Measurements from ENCODE around the gene KRT83.
"Not testable (repeated sequence)": the region's sequence is repeated elsewhere in the genome, so short reads cannot be mapped to it uniquely, and the experiment has no call there.

KRT83 gene

DNA sequence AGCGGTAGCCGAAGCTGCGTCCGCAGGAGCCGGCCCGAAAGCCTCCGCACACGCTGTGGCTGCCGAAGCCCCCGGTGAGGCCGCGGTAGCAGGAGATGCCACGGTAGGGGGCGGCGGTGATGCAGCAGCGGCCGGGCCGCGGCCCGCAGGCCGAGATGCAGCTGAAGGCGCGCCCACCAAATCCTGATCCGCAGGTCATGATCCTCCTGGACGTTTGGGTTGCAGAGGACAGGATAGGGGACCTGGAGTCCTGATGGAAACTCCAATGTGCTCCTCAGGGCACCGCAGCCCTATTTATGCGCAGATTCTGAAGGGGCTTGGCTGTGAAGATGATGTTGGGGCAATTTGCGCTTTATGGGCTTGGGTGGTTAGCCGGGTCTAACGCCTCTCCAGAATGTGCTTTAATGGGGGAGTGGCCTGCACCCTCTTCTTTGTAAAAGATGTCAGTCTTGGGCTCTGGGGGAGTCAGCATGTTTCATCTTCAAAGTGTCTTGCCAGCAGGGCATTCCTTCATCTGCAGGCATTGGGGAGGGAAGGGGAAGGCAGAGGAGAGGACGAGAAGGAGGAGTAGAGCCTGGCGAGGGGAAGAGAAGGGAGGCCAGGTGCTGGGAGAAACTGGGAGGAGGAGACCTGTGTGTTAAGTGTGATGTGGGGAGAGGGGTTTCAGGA lies 29.8 kb downstream of the KRT83 start, which contains the start of gene KRT81:
Gene KRT81, minus strand, starts transcription at position 268 of the 669 bp plus-strand sequence. Its CDS starts 69 bp downstream, at position 199.
- no peak within 1 kb of the TSS for H3K9ac ChIP-seq (ENCODE audit: low read length)
- no peak within 1 kb of the TSS for H2AFZ ChIP-seq (ENCODE audit: low read length)
- H3K79me2 ChIP-seq (ENCODE audit: insufficient read depth, low read length), result no peaks in the 10 kb centered on the region
- H3K27ac ChIP-seq (ENCODE audit: low read depth, low read length, poor library complexity, severe bottlenecking), result no peak within 1 kb of the TSS
- H3K36me3 ChIP-seq (ENCODE audit: insufficient read depth, low read length), result no peaks in the 10 kb centered on the region
- no peak within 1 kb of the TSS for H3K4me3 ChIP-seq (ENCODE audit: low read depth, low read length, poor library complexity, severe bottlenecking)
- H3K4me1 ChIP-seq (ENCODE audit: insufficient read depth, low read length, severe bottlenecking), result no peaks in the 10 kb centered on the region
- H3F3A ChIP-seq (ENCODE audit: insufficient read depth, low read length), result no peaks in the 10 kb centered on the region
- no peak within 1 kb of the TSS for H3K4me2 ChIP-seq (ENCODE audit: low read length)
- H3K27me3 ChIP-seq (ENCODE audit: insufficient read depth, low read length), result no peaks in the 10 kb centered on the region
- H3K9me2 ChIP-seq (ENCODE audit: low read depth, low read length), result no peaks in the 10 kb centered on the region
- TF ChIP-seq EZH2 (IDR thresholded peaks at IDR 0.05; ENCODE audit: borderline replicate concordance, low read length) (no peak), CTCF (IDR thresholded peaks at IDR 0.05; ENCODE audit: low read length) (no peak)
- H4K20me1 ChIP-seq (ENCODE audit: insufficient read depth, low read length), result no peaks in the 10 kb centered on the region
- H3K9me3 ChIP-seq (ENCODE audit: low read length), result no peaks in the 10 kb centered on the region

DNA sequence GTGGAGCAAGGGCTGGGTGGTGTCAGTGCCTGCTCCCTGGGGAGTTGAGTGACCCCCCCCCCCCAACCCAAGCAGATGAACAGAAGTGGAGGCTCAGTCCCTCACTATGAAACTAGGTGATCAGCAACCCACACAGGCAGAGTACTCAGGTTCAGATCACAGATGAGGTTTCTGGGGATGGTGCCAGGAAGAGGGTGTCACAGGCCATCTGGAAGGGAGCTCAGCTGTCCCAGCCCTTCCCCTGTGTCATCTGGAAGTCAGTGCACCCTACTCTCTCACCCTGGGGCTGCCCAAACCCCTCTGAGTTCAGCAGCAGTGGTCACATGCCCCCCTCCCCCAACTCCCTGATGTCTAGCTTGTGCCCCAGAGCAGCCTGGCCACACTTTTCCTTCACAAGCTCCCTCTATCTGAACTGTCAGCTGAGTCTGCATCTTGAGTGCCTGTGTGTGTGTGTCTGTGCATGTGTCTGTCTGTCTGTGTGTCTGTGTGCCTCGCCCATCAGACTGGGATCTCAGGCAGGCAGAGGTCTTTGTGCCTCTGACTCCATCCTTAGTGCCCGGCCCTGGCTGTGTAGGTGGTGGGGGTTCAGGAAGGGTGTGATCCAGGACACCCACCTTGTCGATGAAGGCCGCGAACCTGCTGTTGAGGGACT lies 30.6 kb downstream of the KRT83 start:
- H3K9me3 ChIP-seq (ENCODE audit: low read length); H3K4me3 ChIP-seq (ENCODE audit: low read depth, low read length, poor library complexity, severe bottlenecking); H3K9ac ChIP-seq (ENCODE audit: low read length); H3K4me1 ChIP-seq (ENCODE audit: insufficient read depth, low read length, severe bottlenecking); H3F3A ChIP-seq (ENCODE audit: insufficient read depth, low read length); H3K79me2 ChIP-seq (ENCODE audit: insufficient read depth, low read length); H3K4me2 ChIP-seq (ENCODE audit: low read length); H2AFZ ChIP-seq (ENCODE audit: low read length); H3K9me2 ChIP-seq (ENCODE audit: low read depth, low read length); H3K27me3 ChIP-seq (ENCODE audit: insufficient read depth, low read length); H4K20me1 ChIP-seq (ENCODE audit: insufficient read depth, low read length); H3K36me3 ChIP-seq (ENCODE audit: insufficient read depth, low read length); H3K27ac ChIP-seq (ENCODE audit: low read depth, low read length, poor library complexity, severe bottlenecking): not testable (repeated sequence)

DNA sequence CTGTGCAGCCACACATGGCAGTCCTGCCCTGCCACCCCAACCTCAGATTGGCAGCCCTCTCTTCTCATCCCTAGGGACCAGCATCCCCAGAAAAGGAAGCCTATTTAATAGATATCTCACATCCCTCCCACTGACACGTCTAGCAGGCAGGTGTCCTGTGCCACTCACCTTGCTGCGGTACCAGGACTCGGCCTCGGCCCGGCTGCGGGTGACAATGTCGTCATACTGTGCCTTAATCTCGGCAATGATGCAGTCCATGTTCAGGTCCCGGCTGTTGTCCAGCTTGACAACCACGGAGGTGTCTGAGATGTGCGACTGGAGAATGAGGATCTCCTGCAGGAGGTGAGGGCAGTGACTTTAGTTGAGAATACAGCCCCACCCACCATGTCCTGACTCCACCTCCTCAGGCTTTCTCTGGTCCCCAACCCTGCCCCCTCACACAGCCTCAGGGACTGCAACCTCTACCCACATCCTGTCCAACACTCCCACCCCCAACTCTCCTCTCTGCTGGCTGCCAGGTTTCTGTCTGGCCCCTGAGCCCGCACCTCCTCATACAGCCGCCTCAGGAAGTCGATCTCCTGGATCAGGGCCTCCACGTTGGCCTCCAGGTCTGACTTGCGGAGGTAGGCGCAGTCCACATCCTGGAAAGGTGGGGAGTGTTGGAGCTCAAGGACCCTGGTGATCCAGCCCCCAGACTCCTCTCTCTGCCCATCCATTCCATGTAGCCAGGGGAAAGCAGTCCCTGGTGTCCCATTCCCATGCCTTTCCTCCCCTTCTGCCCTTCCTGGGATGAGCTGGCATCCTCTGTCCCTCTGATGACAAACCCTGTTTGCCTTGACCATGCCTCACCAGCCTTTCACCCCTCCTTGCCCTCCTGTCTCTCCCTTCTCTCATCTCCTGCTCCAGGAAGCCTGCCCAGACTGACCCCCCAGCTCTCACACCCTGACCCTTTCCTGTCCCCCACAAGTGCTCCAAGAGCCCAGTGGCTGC lies 33.1 kb downstream of the KRT83 start:
- H3K79me2 ChIP-seq (ENCODE audit: insufficient read depth, low read length); H3K27ac ChIP-seq (ENCODE audit: low read depth, low read length, poor library complexity, severe bottlenecking); H3K4me1 ChIP-seq (ENCODE audit: insufficient read depth, low read length, severe bottlenecking); H3K9me2 ChIP-seq (ENCODE audit: low read depth, low read length); H3K27me3 ChIP-seq (ENCODE audit: insufficient read depth, low read length); H3K9ac ChIP-seq (ENCODE audit: low read length); H3K36me3 ChIP-seq (ENCODE audit: insufficient read depth, low read length); H3K9me3 ChIP-seq (ENCODE audit: low read length); H3K4me2 ChIP-seq (ENCODE audit: low read length); H3F3A ChIP-seq (ENCODE audit: insufficient read depth, low read length); H2AFZ ChIP-seq (ENCODE audit: low read length); H4K20me1 ChIP-seq (ENCODE audit: insufficient read depth, low read length); H3K4me3 ChIP-seq (ENCODE audit: low read depth, low read length, poor library complexity, severe bottlenecking): not testable (repeated sequence)
